ENCODE data around the gene ADAMTS17.
"Not testable (repeated sequence)": the region's sequence is repeated elsewhere in the genome, so short reads cannot be mapped to it uniquely, and the experiment has no call there.

The ADAMTS17 gene

GRCh38 chr15:100339451-100339850 lies 2.3 kb downstream of the ADAMTS17 start:
- not testable (repeated sequence) for DNase-seq (ENCODE audit: low read depth in 2 of 2)

- peak; percentile 42 to 46 for DNase-seq (ENCODE audit: low read depth in 2 of 2)
Observed at GRCh38 chr15:100338971-100339444, 2.8 kb downstream of the ADAMTS17 start.

- DNase-seq (ENCODE audit: low read depth in 2 of 2): no peak
Observed at GRCh38 chr15:100338247-100338646, 3.5 kb downstream of the ADAMTS17 start.

- DNase-seq (ENCODE audit: low read depth in 2 of 2): no peak
Observed at GRCh38 chr15:100337096-100338044, 4.4 kb downstream of the ADAMTS17 start.

GRCh38 chr15:100336061-100336460 lies 5.7 kb downstream of the ADAMTS17 start:
- no peak for DNase-seq (ENCODE audit: low read depth in 2 of 2)

GRCh38 chr15:100335335-100335999 lies 6.3 kb downstream of the ADAMTS17 start:
- no peak for DNase-seq (ENCODE audit: low read depth in 2 of 2)

- no peak for DNase-seq (ENCODE audit: low read depth in 2 of 2)
Observed at GRCh38 chr15:100334905-100335304, 6.9 kb downstream of the ADAMTS17 start.

GRCh38 chr15:100334456-100334855 lies 7.3 kb downstream of the ADAMTS17 start:
- no peak for DNase-seq (ENCODE audit: low read depth in 2 of 2)

- DNase-seq (ENCODE audit: low read depth in 2 of 2): no peak
Observed at GRCh38 chr15:100334015-100334414, 7.8 kb downstream of the ADAMTS17 start.

- no peak for DNase-seq (ENCODE audit: low read depth in 2 of 2)
Observed at GRCh38 chr15:100333236-100333635, 8.5 kb downstream of the ADAMTS17 start.

- no peak for DNase-seq (ENCODE audit: low read depth in 2 of 2)
Observed at GRCh38 chr15:100332721-100333120, 9.1 kb downstream of the ADAMTS17 start.

- no peak for DNase-seq (ENCODE audit: low read depth in 2 of 2)
Observed at GRCh38 chr15:100332231-100332630, 9.5 kb downstream of the ADAMTS17 start.

- DNase-seq (ENCODE audit: low read depth in 2 of 2): no peak
Observed at GRCh38 chr15:100330629-100331215, 11.1 kb downstream of the ADAMTS17 start.

- DNase-seq (ENCODE audit: low read depth in 2 of 2): no peak
Observed at GRCh38 chr15:100330221-100330620, 11.6 kb downstream of the ADAMTS17 start.

- no peak for DNase-seq (ENCODE audit: low read depth in 2 of 2)
Observed at GRCh38 chr15:100328796-100329195, 13.0 kb downstream of the ADAMTS17 start.

- DNase-seq (ENCODE audit: low read depth in 2 of 2): no peak
Observed at GRCh38 chr15:100318880-100319279, 22.9 kb downstream of the ADAMTS17 start.

GRCh38 chr15:100314809-100315400 lies 26.9 kb downstream of the ADAMTS17 start:
- DNase-seq (ENCODE audit: low read depth in 2 of 2): no peak

GRCh38 chr15:100311833-100312476 lies 29.8 kb downstream of the ADAMTS17 start:
- DNase-seq (ENCODE audit: low read depth in 2 of 2): no peak

GRCh38 chr15:100311154-100311625 lies 30.6 kb downstream of the ADAMTS17 start:
- DNase-seq (ENCODE audit: low read depth in 2 of 2): no peak

- DNase-seq (ENCODE audit: low read depth in 2 of 2): no peak
Observed at GRCh38 chr15:100310513-100311153, 31.1 kb downstream of the ADAMTS17 start.

- DNase-seq (ENCODE audit: low read depth in 2 of 2): no peak
Observed at GRCh38 chr15:100310041-100310405, 31.8 kb downstream of the ADAMTS17 start.
